AG10803 (cell line): Measurements from ENCODE around the gene CLN5.

Experiments
- DNase-seq: peaks from one replicate; pipeline ENCODE4 v3.0.0; 2010; ENCODE audit warnings: low read depth
- H3K4me3 ChIP-seq: 2 replicates; pipeline ENCODE4 v1.5.1; 2011; ENCODE audit warnings: mild to moderate bottlenecking, low read length, control low read depth
- TF ChIP-seq, protein P1 (sequence below): conservative IDR thresholded peaks from 2 replicates; pipeline ENCODE4 v1.5.1; 2011; ENCODE audit warnings: mild to moderate bottlenecking, low read length, control low read depth, inconsistent platforms

Gene CLN5

DNA sequence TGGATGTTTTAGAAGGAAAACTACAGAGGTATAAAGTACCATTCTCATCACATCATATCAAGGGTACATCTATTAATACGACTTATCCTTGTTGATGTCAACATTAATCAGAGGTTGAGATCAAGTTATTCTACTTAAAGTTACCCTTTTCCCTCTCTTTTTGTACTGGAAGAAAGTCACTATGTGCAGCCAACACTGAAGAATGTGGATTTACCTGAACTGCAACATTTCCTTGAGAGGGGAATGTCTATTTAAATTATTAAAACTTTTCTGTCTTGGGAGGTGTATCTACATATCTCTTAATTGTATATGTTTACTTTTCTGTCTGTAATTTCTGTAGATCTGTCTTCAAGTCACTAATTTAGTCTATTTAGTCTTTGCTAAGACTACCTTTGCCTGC lies 37.6 kb downstream of the CLN5 start:
- no peak overlapping the region for H3K4me3 ChIP-seq
- DNase-seq: no peak
- TF ChIP-seq, protein P1, sequence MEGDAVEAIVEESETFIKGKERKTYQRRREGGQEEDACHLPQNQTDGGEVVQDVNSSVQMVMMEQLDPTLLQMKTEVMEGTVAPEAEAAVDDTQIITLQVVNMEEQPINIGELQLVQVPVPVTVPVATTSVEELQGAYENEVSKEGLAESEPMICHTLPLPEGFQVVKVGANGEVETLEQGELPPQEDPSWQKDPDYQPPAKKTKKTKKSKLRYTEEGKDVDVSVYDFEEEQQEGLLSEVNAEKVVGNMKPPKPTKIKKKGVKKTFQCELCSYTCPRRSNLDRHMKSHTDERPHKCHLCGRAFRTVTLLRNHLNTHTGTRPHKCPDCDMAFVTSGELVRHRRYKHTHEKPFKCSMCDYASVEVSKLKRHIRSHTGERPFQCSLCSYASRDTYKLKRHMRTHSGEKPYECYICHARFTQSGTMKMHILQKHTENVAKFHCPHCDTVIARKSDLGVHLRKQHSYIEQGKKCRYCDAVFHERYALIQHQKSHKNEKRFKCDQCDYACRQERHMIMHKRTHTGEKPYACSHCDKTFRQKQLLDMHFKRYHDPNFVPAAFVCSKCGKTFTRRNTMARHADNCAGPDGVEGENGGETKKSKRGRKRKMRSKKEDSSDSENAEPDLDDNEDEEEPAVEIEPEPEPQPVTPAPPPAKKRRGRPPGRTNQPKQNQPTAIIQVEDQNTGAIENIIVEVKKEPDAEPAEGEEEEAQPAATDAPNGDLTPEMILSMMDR: no peak

DNA sequence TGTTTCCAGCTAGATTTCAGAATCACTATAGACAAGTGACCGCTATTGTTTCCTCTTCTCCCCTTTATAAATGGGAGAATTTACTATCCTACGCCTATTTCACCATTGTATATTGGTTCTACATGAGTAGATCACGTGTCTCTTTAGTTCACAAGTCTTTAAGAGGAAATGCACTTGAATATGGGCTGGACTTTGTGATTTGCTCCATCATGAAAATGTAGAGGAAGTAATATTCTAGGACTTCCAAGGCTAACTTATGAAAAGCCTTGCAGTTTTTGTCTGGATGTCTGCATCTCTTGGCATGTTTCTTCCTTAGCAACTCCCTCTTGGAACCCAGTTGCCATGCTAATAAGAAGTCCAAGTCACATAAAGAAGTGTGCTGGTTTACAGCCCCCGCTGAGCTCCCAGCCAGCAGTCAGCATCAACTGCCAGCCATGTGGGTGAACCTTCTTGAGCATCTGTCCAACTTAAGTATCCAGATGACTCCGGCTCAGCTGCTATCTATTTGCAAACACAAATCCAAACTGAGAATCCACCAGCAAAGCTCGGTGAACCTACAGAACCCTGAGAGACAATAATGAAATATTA lies 39.9 kb downstream of the CLN5 start:
- no peak for DNase-seq
- H3K4me3 ChIP-seq: no peak overlapping the region
- TF ChIP-seq, protein P1: no peak

GRCh38 chr13:77033717-77034302 lies 41.9 kb downstream of the CLN5 start:
- TF ChIP-seq, protein P1: no peak
- H3K4me3 ChIP-seq: no peak overlapping the region
- no peak for DNase-seq

DNA sequence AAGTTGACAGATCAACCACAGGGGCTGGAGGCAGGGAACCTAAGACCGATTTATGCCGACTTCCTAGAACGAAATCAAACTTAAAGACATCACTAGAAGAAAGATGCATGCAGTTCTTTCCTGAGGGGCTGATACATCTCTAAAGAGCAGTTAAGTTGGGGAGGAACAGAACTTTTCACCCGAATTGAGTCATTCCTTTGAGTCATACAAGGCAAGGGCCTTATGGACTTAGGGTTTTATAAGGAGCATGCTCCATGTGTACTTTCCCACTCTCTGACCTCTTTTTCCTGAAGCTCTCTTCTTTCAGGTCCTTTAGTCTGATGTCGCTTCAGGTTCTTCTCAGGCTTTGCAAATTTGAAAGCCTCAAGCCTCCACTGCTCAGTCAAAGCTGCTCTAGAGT lies 43.0 kb downstream of the CLN5 start:
- DNase-seq: peak; percentile 32
- H3K4me3 ChIP-seq: no peak overlapping the region
- TF ChIP-seq, protein P1: no peak

- TF ChIP-seq, protein P1: no peak
- no peak for DNase-seq
- H3K4me3 ChIP-seq: no peak overlapping the region
Observed at GRCh38 chr13:77036279-77036678, 44.4 kb downstream of the CLN5 start.

DNA sequence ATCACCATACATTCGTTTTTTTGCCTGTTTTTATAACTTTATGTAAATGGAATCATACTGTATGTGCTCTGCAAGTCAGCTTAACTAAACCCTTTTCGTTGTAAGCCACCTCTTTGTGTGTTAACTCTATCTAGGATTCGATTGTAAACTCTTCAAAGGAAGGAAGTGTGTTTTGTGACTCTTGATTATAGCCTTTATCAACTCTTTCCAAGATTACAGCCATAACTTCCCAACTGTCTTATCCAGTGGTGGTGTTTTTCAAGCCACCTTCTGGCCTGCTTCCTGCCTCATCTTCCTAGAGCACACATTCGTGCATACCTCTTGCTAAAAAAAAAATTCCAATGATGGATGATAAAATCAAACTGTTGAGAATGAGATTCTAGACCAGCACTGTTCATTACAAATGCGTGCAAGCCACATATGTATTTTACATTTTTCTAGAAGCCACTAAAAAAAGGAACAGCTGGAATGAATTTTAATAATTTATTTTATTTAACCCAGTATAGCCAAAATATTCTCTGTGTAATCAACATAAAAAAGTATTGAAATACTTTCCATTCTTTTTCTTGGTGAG lies 47.1 kb downstream of the CLN5 start:
- TF ChIP-seq, protein P1: no peak
- DNase-seq: peak; percentile 51
- no peak overlapping the region for H3K4me3 ChIP-seq

GRCh38 chr13:77040076-77040475 lies 48.2 kb downstream of the CLN5 start:
- no peak overlapping the region for H3K4me3 ChIP-seq
- DNase-seq: no peak
- TF ChIP-seq, protein P1: no peak
